ENCODE measurements around the gene DGKB.
A peak's percentile ranks its signal among the peaks of the same experiment; 100 is the strongest.

Gene DGKB

GRCh38 chr7:14395860-14396259 lies 506.7 kb downstream of the DGKB start:
- no peak for DNase-seq

DNA sequence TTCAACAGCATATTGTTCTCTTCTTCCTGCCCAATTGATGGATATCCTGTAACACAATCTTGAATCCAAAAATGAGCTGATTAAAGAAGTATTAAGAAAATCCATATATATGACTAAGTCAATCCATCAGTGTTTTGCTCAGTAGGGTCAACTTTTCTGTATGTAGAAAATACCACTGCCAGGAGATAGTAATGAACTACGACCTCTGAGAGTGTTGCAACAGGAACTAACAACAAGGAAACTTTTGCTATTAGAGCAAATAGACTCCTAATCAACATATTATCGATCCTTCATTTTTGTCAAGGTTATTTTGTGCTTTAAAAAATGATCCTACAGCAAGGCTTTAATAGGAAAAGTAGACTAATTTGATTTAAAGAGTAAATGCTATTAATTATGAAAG lies 507.8 kb downstream of the DGKB start:
- no peak for DNase-seq

- no peak for DNase-seq
Measured at GRCh38 chr7:14389595-14389994, 513.0 kb downstream of the DGKB start.

- no peak for DNase-seq
Measured at GRCh38 chr7:14389181-14389591, 513.4 kb downstream of the DGKB start.

GRCh38 chr7:14385074-14385473 lies 517.5 kb downstream of the DGKB start:
- DNase-seq, result no peak

DNA sequence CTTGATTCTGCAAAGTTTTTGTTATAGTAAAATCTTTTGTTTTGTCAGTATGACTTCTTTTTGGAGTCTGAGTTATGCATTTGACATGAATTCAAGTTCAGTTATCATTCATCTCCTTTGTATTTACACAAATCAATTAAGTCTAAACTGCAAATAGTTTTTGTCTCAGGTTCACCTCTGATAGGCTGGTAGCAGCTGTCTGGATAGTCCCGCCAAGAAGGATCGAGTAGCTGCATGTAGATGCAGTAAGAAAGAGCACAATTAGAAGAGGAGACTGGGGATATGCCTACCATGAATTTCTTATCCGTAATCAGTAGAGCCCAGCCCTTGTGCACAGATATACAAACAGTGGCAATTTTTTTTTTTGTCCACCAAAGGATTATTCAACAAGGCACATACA lies 520.6 kb downstream of the DGKB start:
- DNase-seq, result no peak

- no peak for DNase-seq
Measured at GRCh38 chr7:14381306-14381705, 521.2 kb downstream of the DGKB start.

DNA sequence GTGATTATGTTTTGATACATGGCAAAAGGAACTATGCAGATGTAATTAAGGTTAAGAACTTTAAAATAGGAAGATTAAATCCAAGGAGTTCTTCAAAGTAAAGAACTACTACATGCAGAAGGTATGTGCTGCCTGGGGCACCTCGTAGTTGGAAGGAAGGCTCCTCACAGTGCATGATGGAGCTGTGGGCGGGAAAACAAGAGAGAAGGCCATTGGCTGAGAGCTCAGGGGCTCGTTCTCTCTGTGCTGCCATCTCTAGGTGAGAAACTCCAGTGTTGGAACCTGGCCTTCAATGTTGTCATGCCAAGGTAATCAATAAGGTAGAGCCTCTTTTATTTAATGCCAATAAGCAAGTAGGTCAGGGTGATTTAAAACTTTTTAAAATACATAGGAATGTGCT lies 521.7 kb downstream of the DGKB start:
- no peak for DNase-seq

- no peak for DNase-seq
Measured at GRCh38 chr7:14377646-14378266, 524.8 kb downstream of the DGKB start.

DNA sequence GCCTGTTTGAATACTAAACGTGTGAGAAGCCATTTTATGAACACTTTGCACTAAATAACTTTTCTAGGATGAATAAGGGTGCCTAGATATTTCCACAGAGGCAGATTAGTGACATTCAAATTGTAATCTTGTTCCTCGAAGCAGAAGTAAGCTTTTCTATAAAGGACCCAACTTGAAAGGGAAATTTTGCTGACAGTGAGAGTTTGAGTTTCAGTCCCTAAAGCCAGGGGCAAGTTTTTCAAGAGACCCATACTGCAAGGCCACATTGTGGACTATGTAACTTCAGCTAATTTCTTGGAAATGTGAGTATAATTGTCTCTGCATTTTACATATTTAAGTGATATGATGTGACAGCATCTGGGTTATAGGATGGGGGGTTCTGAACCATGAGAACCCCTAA lies 525.8 kb downstream of the DGKB start:
- no peak for DNase-seq

GRCh38 chr7:14375998-14376397 lies 526.6 kb downstream of the DGKB start:
- no peak for DNase-seq

DNA sequence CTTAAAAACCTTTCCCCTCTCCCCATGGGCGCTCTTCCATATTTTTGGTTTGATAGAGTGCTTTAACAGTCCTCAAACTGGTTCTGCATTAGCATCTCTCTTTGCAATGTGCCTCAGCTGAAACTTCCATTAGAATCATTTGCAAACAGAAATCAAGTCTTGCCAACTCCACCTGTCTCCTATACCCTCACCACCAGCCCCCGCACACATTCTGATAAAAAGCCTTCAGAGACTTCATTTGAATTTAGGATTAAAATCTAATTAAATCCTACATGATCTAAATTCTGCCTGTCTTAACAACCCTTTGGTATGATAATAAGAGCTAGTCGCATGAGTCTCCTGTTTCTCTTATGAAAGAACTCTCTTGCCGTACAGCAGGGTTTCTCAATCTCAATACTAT lies 528.2 kb downstream of the DGKB start:
- peak in 9 of 56 donors; percentile 10 to 62 (median 18) for DNase-seq

GRCh38 chr7:14368285-14368684 lies 534.3 kb downstream of the DGKB start:
- no peak for DNase-seq

GRCh38 chr7:14351167-14351566 lies 551.4 kb downstream of the DGKB start:
- peak in 1 of 56 donors; percentile 4 for DNase-seq

DNA sequence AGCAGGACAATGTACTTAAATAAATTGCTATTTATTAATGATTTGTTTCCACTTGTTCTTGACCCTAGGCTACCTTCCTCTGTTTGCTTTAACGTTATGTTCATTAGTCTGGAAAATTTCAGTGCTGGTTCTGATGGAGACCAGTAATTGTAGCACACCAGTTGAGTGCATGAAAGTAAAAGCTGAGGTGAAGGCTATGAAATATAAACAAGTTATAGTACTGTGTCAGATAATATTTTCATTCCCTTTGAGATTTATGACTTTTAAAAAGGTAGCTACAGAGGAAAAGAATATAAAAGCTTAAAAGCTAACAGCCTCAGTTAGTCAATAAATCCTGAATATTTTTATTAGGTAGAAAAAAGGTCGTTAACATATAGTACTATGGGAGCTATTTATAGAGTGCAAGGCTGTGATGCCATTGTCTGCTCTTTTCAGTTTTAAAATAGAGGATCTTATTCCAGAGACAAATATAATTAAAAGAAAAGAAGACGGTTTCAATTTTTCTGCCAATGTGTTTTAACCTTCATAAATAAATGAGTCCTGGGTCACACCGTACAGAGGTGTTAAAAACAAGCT lies 561.3 kb downstream of the DGKB start:
- no peak for DNase-seq

- DNase-seq, result no peak
Measured at GRCh38 chr7:14340393-14341074, 562.0 kb downstream of the DGKB start.

- DNase-seq, result no peak
Measured at GRCh38 chr7:14339861-14340260, 562.7 kb downstream of the DGKB start.

DNA sequence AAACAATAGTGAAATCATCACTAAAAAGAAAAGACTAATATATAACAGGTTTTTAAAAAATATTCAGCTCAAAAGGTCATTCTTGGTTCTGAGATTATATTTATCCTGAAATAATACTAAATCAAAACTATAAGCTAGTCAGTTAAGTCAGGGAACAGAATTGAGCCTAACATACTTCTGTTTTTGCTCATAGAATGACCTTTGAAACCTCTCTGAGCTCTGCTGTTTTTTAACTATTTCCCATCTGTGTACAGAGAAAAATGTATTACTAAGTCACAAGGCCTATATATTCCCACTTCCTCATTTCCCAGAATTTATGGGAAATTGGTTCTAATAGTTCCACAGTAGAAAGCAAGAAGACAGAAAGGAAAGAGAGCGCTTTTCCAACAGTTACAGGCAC lies 566.3 kb downstream of the DGKB start:
- DNase-seq, result no peak

DNA sequence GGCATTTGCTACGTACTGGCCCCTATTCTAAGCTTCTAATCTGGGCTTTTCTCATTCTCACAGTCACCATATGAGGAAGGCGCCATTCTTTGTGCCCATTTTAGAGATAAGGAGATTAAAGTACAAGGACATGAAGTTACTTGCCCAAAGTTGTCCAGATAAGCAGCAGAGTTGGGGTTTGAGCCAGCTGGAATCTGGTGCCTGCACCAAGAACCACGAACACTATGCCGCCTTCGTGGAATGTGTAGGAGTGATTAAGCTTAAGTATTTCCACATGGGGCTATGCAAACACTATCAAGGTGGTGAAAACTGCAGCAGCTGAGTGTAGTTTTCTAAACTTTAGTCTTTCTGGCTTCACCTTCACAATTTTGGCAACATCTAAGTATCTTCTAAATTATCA lies 570.4 kb downstream of the DGKB start:
- DNase-seq, result no peak

DNA sequence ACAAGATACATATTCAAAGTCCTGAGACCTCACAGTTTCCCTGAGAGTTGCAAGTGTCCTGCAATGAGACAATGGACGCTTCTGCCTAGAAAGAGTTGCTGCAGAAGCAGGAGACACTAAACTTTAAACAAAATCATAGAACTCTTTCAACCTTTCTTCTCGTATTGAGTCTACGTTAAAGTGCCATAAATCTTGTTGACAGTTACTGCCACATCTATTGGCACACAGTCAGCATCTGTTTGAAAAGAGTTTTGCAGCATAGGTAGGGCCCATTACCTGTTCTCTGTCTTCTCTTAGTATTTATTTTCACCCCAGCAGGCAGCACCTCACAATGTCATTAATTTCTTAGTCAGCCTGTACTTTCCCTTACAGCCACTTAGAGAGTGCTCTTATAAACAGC lies 577.8 kb downstream of the DGKB start:
- no peak for DNase-seq

GRCh38 chr7:14322724-14323123 lies 579.8 kb downstream of the DGKB start:
- DNase-seq, result no peak

- DNase-seq, result no peak
Measured at GRCh38 chr7:14321947-14322346, 580.6 kb downstream of the DGKB start.

DNA sequence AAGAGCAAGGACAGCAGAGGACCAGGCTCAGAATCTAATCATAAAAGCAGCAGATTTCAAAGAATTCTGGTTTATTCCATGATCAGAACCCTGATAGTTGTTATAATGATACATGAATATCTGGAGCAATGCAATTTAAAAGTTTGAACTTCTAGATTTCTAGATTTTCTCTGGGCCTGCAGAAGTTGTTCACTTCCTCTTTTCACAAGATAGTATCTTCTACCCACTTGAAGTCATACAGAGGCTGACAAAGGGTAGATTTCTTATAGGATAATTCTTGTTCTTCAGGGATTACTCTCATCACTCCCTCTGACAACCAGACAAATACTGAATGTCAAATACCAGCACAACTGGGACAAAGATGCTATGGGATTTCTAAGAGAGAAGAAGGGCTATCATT lies 593.1 kb downstream of the DGKB start:
- no peak for DNase-seq
